GM18870 (cell line): ENCODE results near the gene TMOD3.
"Not testable (repeated sequence)": the region's sequence is repeated elsewhere in the genome, so short reads cannot be mapped to it uniquely, and the experiment has no call there.

ENCODE experiments used
- ATAC-seq: cut with Tn5 transposase; IDR thresholded peaks from one replicate; pipeline ENCODE4 v1.9.1; 2021; ENCODE audit warnings: moderate library complexity; ENCODE audit not compliant: unreplicated experiment

Gene TMOD3

GRCh38 chr15:51863131-51863530, 33.7 kb downstream of the TMOD3 start:
- no peak for ATAC-seq

- ATAC-seq: no peak
Observed at GRCh38 chr15:51864408-51865056, 35.1 kb downstream of the TMOD3 start.

- no peak for ATAC-seq
Observed at GRCh38 chr15:51865317-51865716, 35.9 kb downstream of the TMOD3 start.

GRCh38 chr15:51866161-51866560, 36.7 kb downstream of the TMOD3 start:
- ATAC-seq: no peak

GRCh38 chr15:51866751-51867150, 37.3 kb downstream of the TMOD3 start:
- no peak for ATAC-seq

- no peak for ATAC-seq
Observed at GRCh38 chr15:51869060-51869421, 39.6 kb downstream of the TMOD3 start.

- no peak for ATAC-seq
Observed at GRCh38 chr15:51870774-51871173, 41.3 kb downstream of the TMOD3 start.

GRCh38 chr15:51874751-51875644, 45.5 kb downstream of the TMOD3 start:
- ATAC-seq: no peak

GRCh38 chr15:51876169-51876568, 46.7 kb downstream of the TMOD3 start:
- no peak for ATAC-seq

GRCh38 chr15:51878446-51879386, 49.3 kb downstream of the TMOD3 start:
- no peak for ATAC-seq

GRCh38 chr15:51879555-51879954, 50.1 kb downstream of the TMOD3 start:
- no peak for ATAC-seq

- ATAC-seq: no peak
Observed at GRCh38 chr15:51883271-51883837, 53.9 kb downstream of the TMOD3 start.

GRCh38 chr15:51884041-51884440, 54.6 kb downstream of the TMOD3 start:
- no peak for ATAC-seq

- no peak for ATAC-seq
Observed at GRCh38 chr15:51884517-51885236, 55.2 kb downstream of the TMOD3 start.

- not testable (repeated sequence) for ATAC-seq
Observed at GRCh38 chr15:51885758-51886157, 56.3 kb downstream of the TMOD3 start.

GRCh38 chr15:51887887-51888592, 58.6 kb downstream of the TMOD3 start:
- ATAC-seq: no peak

- ATAC-seq: no peak
Observed at GRCh38 chr15:51888593-51889195, 59.2 kb downstream of the TMOD3 start.

- no peak for ATAC-seq
Observed at GRCh38 chr15:51889486-51889885, 60.0 kb downstream of the TMOD3 start.

GRCh38 chr15:51904421-51904820, 75.0 kb downstream of the TMOD3 start:
- ATAC-seq: no peak
